OCI-LY3 (cell line): ENCODE data around the gene OPALIN.

ENCODE experiments used
- CTCF ChIP-seq: fragments of 200-600, 300-600 bp; sonication (generic); IDR thresholded peaks from 2 replicates; pipeline ENCODE4 v1.5.1; 2014; ENCODE audit warnings: antibody characterized with exemption, low read length, low read depth
- EZH2phosphoT487 ChIP-seq: fragments of 200-600 bp; shearing (Covaris generic); IDR thresholded peaks from 2 replicates; pipeline ENCODE4 v1.6.1; 2018; ENCODE audit warnings: antibody characterized with exemption, mixed run types, low read depth

GRCh38 chr10:96345222-96345621 is 13.6 kb downstream of the OPALIN start:
- TF ChIP-seq CTCF (no peak), EZH2phosphoT487 (no peak)
